AG04449 (cell line): ENCODE data around the gene C18orf63.
A peak's percentile ranks its signal among the peaks of the same experiment; 100 is the strongest.
"Not testable (repeated sequence)": the region's sequence is repeated elsewhere in the genome, so short reads cannot be mapped to it uniquely, and the experiment has no call there.

ENCODE experiments used
- CTCF ChIA-PET: fragments of 350-600 bp; formaldehyde crosslinking; extraction: SDS; loops from one replicate; lab custom pipeline; 2021; ENCODE audit warnings: antibody characterized with exemption; lab: Yijun Ruan, JAX
- POLR2A ChIA-PET: fragments of 400-600, 350-600 bp; formaldehyde crosslinking; extraction: SDS; loops from one replicate; lab custom pipeline; 2020; ENCODE audit warnings: antibody characterized with exemption, inconsistent platforms; lab: Yijun Ruan, JAX
- DNase-seq: peaks from one replicate; pipeline ENCODE4 v3.0.0-alpha.2; 2010; ENCODE audit warnings: low read depth, low spot score
- H3K4me3 ChIP-seq: 2 replicates; pipeline ENCODE4 v1.5.1; 2011; ENCODE audit warnings: low read depth, mild to moderate bottlenecking, control low read depth, low read length
- CTCF ChIP-seq: IDR thresholded peaks from one replicate; pipeline ENCODE4 v1.5.1; 2011; ENCODE audit warnings: mild to moderate bottlenecking, moderate library complexity, low read length, control low read depth, inconsistent platforms; ENCODE audit not compliant: insufficient read depth; ENCODE audit errors: missing control alignments

The C18orf63 gene

GRCh38 chr18:74290021-74290420 lies 25.6 kb upstream of the C18orf63 start:
- DNase-seq, result no peak
- ChIA-PET CTCF (interaction anchor here (1.7 kb wide), 1 partner anchor 13 kb away, joined by 3 read pairs; no protein-coding TSS in a partner anchor), POLR2A (no interaction called here)
- TF ChIP-seq CTCF, result no peak
- H3K4me3 ChIP-seq, result no peak overlapping the region

- peak overlapping the region; percentile 94 for H3K4me3 ChIP-seq
- ChIA-PET POLR2A (no interaction called here), CTCF (interaction anchor here (0.8 kb wide), 1 partner anchor 51 kb away, joined by 3 read pairs; no protein-coding TSS in a partner anchor)
- TF ChIP-seq CTCF, result no peak
- DNase-seq, result no peak
Observed at GRCh38 chr18:74290794-74291471, 24.7 kb upstream of the C18orf63 start.

- DNase-seq, result no peak
- no peak for TF ChIP-seq CTCF
- H3K4me3 ChIP-seq, result peak overlapping the region; percentile 94
- ChIA-PET CTCF (interaction anchor here (0.8 kb wide), 1 partner anchor 51 kb away, joined by 3 read pairs; no protein-coding TSS in a partner anchor), POLR2A (no interaction called here)
Observed at GRCh38 chr18:74291472-74291770, 24.2 kb upstream of the C18orf63 start.

- peak within 1 kb of the TSS; percentile 94 for H3K4me3 ChIP-seq
- ChIA-PET CTCF (no interaction called here), POLR2A (no interaction called here)
- no peak for TF ChIP-seq CTCF
- peak; percentile 73 for DNase-seq
Observed at GRCh38 chr18:74291771-74292540, 23.7 kb upstream of the C18orf63 start, which contains the start of gene CYB5A. TSS of gene CYB5A (minus strand) at chr18:74291963. CDS start at chr18:74291875, 88 bp downstream.

- POLR2A ChIA-PET, result no interaction called here
Observed at GRCh38 chr18:74292541-74292858, 23.1 kb upstream of the C18orf63 start.

GRCh38 chr18:74292982-74293381 lies 22.7 kb upstream of the C18orf63 start:
- POLR2A ChIA-PET, CTCF ChIA-PET, H3K4me3 ChIP-seq, DNase-seq: not testable (repeated sequence)

More at GRCh38 chr18:74292541-74292858, 23.1 kb upstream of the C18orf63 start:
- DNase-seq, result no peak
- CTCF ChIA-PET, result no interaction called here
- peak overlapping the region; percentile 94 for H3K4me3 ChIP-seq
- no peak for TF ChIP-seq CTCF
